Adrenal gland (tissue), 5 donors: ENCODE results near the gene CORT.

ENCODE experiments used
- POLR2A ChIP-seq, 2 donors: fragments of 450-650 bp; IDR thresholded peaks; one replicate each; pipeline ENCODE4 v1.6.1; 2017; ENCODE audit warnings: antibody characterized with exemption in 2 of 2, mild to moderate bottlenecking in 2 of 2, moderate library complexity in 1 of 2
- TF ChIP-seq, protein P1 (sequence below), 6 experiments: fragments of 450-650 bp in 4 of 6; fragments of 200-600 bp in 2 of 6; sonication (generic) in 1 of 6; IDR thresholded peaks; 1 replicate in 5 of 6; 2 replicates in 1 of 6; pipeline versions ENCODE4 v1.5.1 to v1.8.0; 2016 to 2021; ENCODE audit warnings: antibody characterized with exemption in 6 of 6, mild to moderate bottlenecking in 2 of 6, moderate library complexity in 1 of 6
- donor health status: DM: no; HTN: no; CAD: no.

GRCh38 chr1:10415211-10415930 lies 34.5 kb upstream of the CORT start:
- TF ChIP-seq, protein P1, sequence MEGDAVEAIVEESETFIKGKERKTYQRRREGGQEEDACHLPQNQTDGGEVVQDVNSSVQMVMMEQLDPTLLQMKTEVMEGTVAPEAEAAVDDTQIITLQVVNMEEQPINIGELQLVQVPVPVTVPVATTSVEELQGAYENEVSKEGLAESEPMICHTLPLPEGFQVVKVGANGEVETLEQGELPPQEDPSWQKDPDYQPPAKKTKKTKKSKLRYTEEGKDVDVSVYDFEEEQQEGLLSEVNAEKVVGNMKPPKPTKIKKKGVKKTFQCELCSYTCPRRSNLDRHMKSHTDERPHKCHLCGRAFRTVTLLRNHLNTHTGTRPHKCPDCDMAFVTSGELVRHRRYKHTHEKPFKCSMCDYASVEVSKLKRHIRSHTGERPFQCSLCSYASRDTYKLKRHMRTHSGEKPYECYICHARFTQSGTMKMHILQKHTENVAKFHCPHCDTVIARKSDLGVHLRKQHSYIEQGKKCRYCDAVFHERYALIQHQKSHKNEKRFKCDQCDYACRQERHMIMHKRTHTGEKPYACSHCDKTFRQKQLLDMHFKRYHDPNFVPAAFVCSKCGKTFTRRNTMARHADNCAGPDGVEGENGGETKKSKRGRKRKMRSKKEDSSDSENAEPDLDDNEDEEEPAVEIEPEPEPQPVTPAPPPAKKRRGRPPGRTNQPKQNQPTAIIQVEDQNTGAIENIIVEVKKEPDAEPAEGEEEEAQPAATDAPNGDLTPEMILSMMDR (IDR thresholded peaks at IDR 0.05): no peak
- no peak for TF ChIP-seq POLR2A (IDR thresholded peaks at IDR 0.05)
